MCF 10A (cell line): ENCODE data around the gene LCT. TPM values are rescaled to one million over a fixed set of nuclear protein-coding genes. Genes with fewer than 3 reads are reported as not detected.

Source experiments
- BruUV-seq: library from RNA; stranded (reverse); fragments of 400-500 nt; replicated peaks from 2 replicates; lab custom pipeline; 2021; lab: Mats Ljungman, UMichigan
- CTCF ChIA-PET: fragments of 300-600 bp; sonication (Branson Sonifier 250); formaldehyde crosslinking; extraction: SDS; loops from one replicate; lab custom pipeline; 2021; ENCODE audit warnings: antibody characterized with exemption, inconsistent platforms; lab: Yijun Ruan, JAX
- POLR2A ChIA-PET: fragments of 300-600, 350-650 bp; sonication (Branson Sonifier 250); formaldehyde crosslinking; extraction: SDS; loops from one replicate; lab custom pipeline; 2020; ENCODE audit warnings: antibody characterized with exemption, inconsistent platforms; lab: Yijun Ruan, JAX
- DNase-seq: peaks from one replicate; pipeline ENCODE4 v3.0.0-alpha.2; 2018; ENCODE audit not compliant: unreplicated experiment
- H3K27ac Mint-ChIP-seq: one replicate; pipeline ENCODE4 v1.8.0; 2022; ENCODE audit warnings: mild to moderate bottlenecking, low read depth, mixed read lengths; ENCODE audit not compliant: unreplicated experiment
- H3K27me3 Mint-ChIP-seq: one replicate; pipeline ENCODE4 v1.8.0; 2022; ENCODE audit warnings: mixed read lengths; ENCODE audit not compliant: insufficient read depth, unreplicated experiment
- H3K36me3 Mint-ChIP-seq: one replicate; pipeline ENCODE4 v1.8.0; 2022; ENCODE audit warnings: mild to moderate bottlenecking, moderate library complexity, mixed read lengths; ENCODE audit not compliant: insufficient read depth, unreplicated experiment
- H3K4me1 Mint-ChIP-seq: one replicate; pipeline ENCODE4 v1.8.0; 2022; ENCODE audit warnings: mixed read lengths; ENCODE audit not compliant: insufficient read depth, unreplicated experiment
- H3K4me3 Mint-ChIP-seq: one replicate; pipeline ENCODE4 v1.8.0; 2022; ENCODE audit warnings: mild to moderate bottlenecking, moderate library complexity, mixed read lengths; ENCODE audit not compliant: unreplicated experiment
- H3K9me3 Mint-ChIP-seq: one replicate; pipeline ENCODE4 v1.8.0; 2022; ENCODE audit warnings: mixed read lengths; ENCODE audit not compliant: unreplicated experiment
- CTCF ChIP-seq: fragments of 200-600 bp; IDR thresholded peaks from one replicate; pipeline ENCODE4 v1.8.0; 2022; ENCODE audit warnings: antibody characterized with exemption, mild to moderate bottlenecking; ENCODE audit not compliant: unreplicated experiment
- intact Hi-C: fragments of 100-400 bp; cut with micrococcal nuclease; formaldehyde crosslinking; loops from 2 replicates; pipeline ENCODE4 v1.14.1; 2022
- total RNA-seq: library from RNA; stranded (reverse); gene quantifications from 2 replicates; pipeline ENCODE4 v1.2.3, GENCODE V29; 2022

LCT gene
- total RNA-seq, 1 experiment from 2014 or later = not detected

GRCh38 chr2:135803278-135803677 is 33.7 kb downstream of the LCT start:
- no TSS peak for BruUV-seq
- Mint-ChIP-seq H3K4me1 (no peaks in the 10 kb centered on the region), H3K9me3 (no peaks in the 10 kb centered on the region), H3K27me3 (no peaks in the 10 kb centered on the region), H3K27ac (no peak overlapping the region), H3K4me3 (no peak overlapping the region), H3K36me3 (no peaks in the 10 kb centered on the region)
- intact Hi-C loops = no loop called here
- POLR2A ChIA-PET = no interaction called here
- no peak for DNase-seq
- no peak for TF ChIP-seq CTCF
- CTCF ChIA-PET = interaction anchor here (0.5 kb wide), 1 partner anchor 608 kb away, joined by 4 read pairs; no protein-coding TSS in a partner anchor

GRCh38 chr2:135802350-135802749 is 34.6 kb downstream of the LCT start:
- intact Hi-C loops = no loop called here
- TF ChIP-seq CTCF = no peak
- CTCF ChIA-PET = interaction anchor here (1.1 kb wide), 1 partner anchor 11 kb away, joined by 5 read pairs; no protein-coding TSS in a partner anchor
- Mint-ChIP-seq H3K4me1 (peaks cover 7% of the 10 kb centered on the region), H3K27me3 (no peaks in the 10 kb centered on the region), H3K27ac (no peak overlapping the region), H3K36me3 (no peaks in the 10 kb centered on the region), H3K4me3 (no peak overlapping the region), H3K9me3 (no peaks in the 10 kb centered on the region)
- no TSS peak for BruUV-seq
- DNase-seq = no peak
- POLR2A ChIA-PET = no interaction called here

GRCh38 chr2:135800513-135801460 is 36.2 kb downstream of the LCT start:
- peaks cover 9% of the 10 kb centered on the region for H3K4me1 Mint-ChIP-seq
- H3K27ac Mint-ChIP-seq = no peak overlapping the region
- H3K4me3 Mint-ChIP-seq = no peak overlapping the region
- intact Hi-C loops = no loop called here
- no TSS peak for BruUV-seq
- ChIA-PET CTCF (interaction anchor here (4.5 kb wide), 1 partner anchor 18 kb away, joined by 59 read pairs; no protein-coding TSS in a partner anchor), POLR2A (no interaction called here)
- DNase-seq = no peak
- H3K9me3 Mint-ChIP-seq = no peaks in the 10 kb centered on the region
- no peaks in the 10 kb centered on the region for H3K27me3 Mint-ChIP-seq
- no peak for TF ChIP-seq CTCF
- H3K36me3 Mint-ChIP-seq = no peaks in the 10 kb centered on the region

- ChIA-PET CTCF (interaction anchor here (2.9 to 4.5 kb wide), 2 partner anchors 12 to 17 kb away, joined by 25 to 59 read pairs; no protein-coding TSS in a partner anchor), POLR2A (no interaction called here)
- no TSS peak for BruUV-seq
- Mint-ChIP-seq H3K27me3 (no peaks in the 10 kb centered on the region), H3K36me3 (no peaks in the 10 kb centered on the region), H3K4me3 (no peak overlapping the region), H3K27ac (no peak overlapping the region), H3K9me3 (no peaks in the 10 kb centered on the region), H3K4me1 (peaks cover 9% of the 10 kb centered on the region)
- TF ChIP-seq CTCF = no peak
- no peak for DNase-seq
- intact Hi-C loops = loop anchor here (2.0 to 5.0 kb wide), 2 partner anchors 795 to 812 kb away; no protein-coding TSS in a partner anchor
These were observed 37.2 kb downstream of the LCT start for GRCh38 chr2:135799738-135800137.
